DND-41 (cell line): ENCODE measurements around the gene VPS35L.

Experiments used
- ATAC-seq: fragments of 200-7000 bp; cut with Tn5 transposase; 3 replicates; pipeline ENCODE4 v1.9.1; 2021; ENCODE audit warnings: low read depth; ENCODE audit not compliant: insufficient read depth
- DNase-seq: peaks from one replicate; pipeline ENCODE4 v3.0.0-alpha.2; 2020
- H2AFZ ChIP-seq: 2 replicates; pipeline ENCODE4 v1.6.0; 2012; ENCODE audit warnings: low read depth, low read length
- H3K27ac ChIP-seq: 2 replicates; pipeline ENCODE4 v1.5.1; 2012; ENCODE audit warnings: low read length, inconsistent platforms
- H3K27me3 ChIP-seq: fragments of 200-600 bp; sonication (generic); 2 replicates; pipeline ENCODE4 v1.6.0; 2012; ENCODE audit warnings: low read length, mild to moderate bottlenecking, inconsistent platforms; ENCODE audit not compliant: insufficient read depth, poor library complexity
- H3K36me3 ChIP-seq: 2 replicates; pipeline ENCODE4 v1.5.1; 2012; ENCODE audit warnings: low read length, inconsistent platforms; ENCODE audit not compliant: insufficient read depth
- H3K4me1 ChIP-seq: 2 replicates; pipeline ENCODE4 v1.5.1; 2012; ENCODE audit warnings: mild to moderate bottlenecking, low read length; ENCODE audit not compliant: insufficient read depth
- H3K4me2 ChIP-seq: 2 replicates; pipeline ENCODE4 v1.6.0; 2012; ENCODE audit warnings: mild to moderate bottlenecking, moderate library complexity, low read length, inconsistent platforms; ENCODE audit not compliant: insufficient read depth
- H3K4me3 ChIP-seq, 2 experiments: fragments of 200-600 bp in 1 of 2; shearing (Covaris generic) in 1 of 2; 2 replicates each; pipeline ENCODE4 v1.5.1; 2012 to 2016; ENCODE audit warnings: inconsistent platforms in 2 of 2, low read length in 2 of 2, mild to moderate bottlenecking in 2 of 2, low read depth in 1 of 2, moderate library complexity in 1 of 2
- H3K79me2 ChIP-seq: 2 replicates; pipeline ENCODE4 v1.6.0; 2012; ENCODE audit warnings: low read length, inconsistent platforms; ENCODE audit not compliant: insufficient read depth
- H3K9ac ChIP-seq: 2 replicates; pipeline ENCODE4 v1.6.0; 2012; ENCODE audit warnings: low read depth, mild to moderate bottlenecking, inconsistent platforms, low read length, moderate library complexity
- H3K9me3 ChIP-seq: 2 replicates; pipeline ENCODE4 v1.5.1; 2012; ENCODE audit warnings: low read length, moderate library complexity, mild to moderate bottlenecking, inconsistent platforms; ENCODE audit not compliant: insufficient read depth, severe bottlenecking
- H4K20me1 ChIP-seq: 2 replicates; pipeline ENCODE4 v1.6.0; 2012; ENCODE audit warnings: low read length; ENCODE audit not compliant: insufficient read depth
- CTCF ChIP-seq: IDR thresholded peaks from 2 replicates; pipeline ENCODE4 v1.5.1; 2012; ENCODE audit warnings: borderline replicate concordance, low read length, moderate library complexity, mild to moderate bottlenecking; ENCODE audit not compliant: poor library complexity, severe bottlenecking; ENCODE audit errors: extremely low read depth
- EZH2 ChIP-seq: IDR thresholded peaks from 3 replicates; pipeline ENCODE4 v1.6.1; 2012; ENCODE audit warnings: borderline replicate concordance, low read depth, mild to moderate bottlenecking, moderate library complexity, low read length, inconsistent platforms; ENCODE audit not compliant: severe bottlenecking

VPS35L gene

GRCh38 chr16:19749571-19750080, 194.1 kb downstream of the VPS35L start:
- no peaks in the 10 kb centered on the region for H3K36me3 ChIP-seq
- H3K4me2 ChIP-seq: no peak overlapping the region
- no peak overlapping the region for H2AFZ ChIP-seq
- no peaks in the 10 kb centered on the region for H3K4me1 ChIP-seq
- H3K79me2 ChIP-seq: no peaks in the 10 kb centered on the region
- H3K4me3 ChIP-seq: no peak overlapping the region
- no peak overlapping the region for H3K27ac ChIP-seq
- ATAC-seq (no peak), DNase-seq (no peak)
- TF ChIP-seq CTCF (no peak), EZH2 (no peak)
- H3K9ac ChIP-seq: no peak overlapping the region
- H3K9me3 ChIP-seq: no peaks in the 10 kb centered on the region
- H3K27me3 ChIP-seq: no peaks in the 10 kb centered on the region
- H4K20me1 ChIP-seq: no peaks in the 10 kb centered on the region
